AG09319 (cell line): Measurements from ENCODE around the gene WFDC1.

ENCODE experiments used
- DNase-seq: peaks from one replicate; pipeline ENCODE4 v3.0.0-alpha.2; 2010; ENCODE audit warnings: low read depth; ENCODE audit errors: extremely low read depth
- CTCF ChIP-seq: IDR thresholded peaks from 2 replicates; pipeline ENCODE4 v1.5.1; 2011; ENCODE audit warnings: low read depth, mild to moderate bottlenecking, inconsistent platforms, low read length, moderate library complexity

Gene WFDC1

GRCh38 chr16:84355149-84355548 is 60.5 kb downstream of the WFDC1 start:
- TF ChIP-seq CTCF = no peak
- no peak for DNase-seq

- TF ChIP-seq CTCF = no peak
- DNase-seq = no peak
These were observed 61.5 kb downstream of the WFDC1 start for GRCh38 chr16:84356176-84356575.

- no peak for DNase-seq
- no peak for TF ChIP-seq CTCF
These were observed 62.0 kb downstream of the WFDC1 start for GRCh38 chr16:84356591-84357116.

GRCh38 chr16:84357191-84357651 is 62.5 kb downstream of the WFDC1 start:
- no peak for DNase-seq
- no peak for TF ChIP-seq CTCF

- TF ChIP-seq CTCF = no peak
- DNase-seq = no peak
These were observed 64.1 kb downstream of the WFDC1 start for GRCh38 chr16:84358601-84359295.

- DNase-seq = no peak
- no peak for TF ChIP-seq CTCF
These were observed 64.6 kb downstream of the WFDC1 start for GRCh38 chr16:84359326-84359725.

DNA sequence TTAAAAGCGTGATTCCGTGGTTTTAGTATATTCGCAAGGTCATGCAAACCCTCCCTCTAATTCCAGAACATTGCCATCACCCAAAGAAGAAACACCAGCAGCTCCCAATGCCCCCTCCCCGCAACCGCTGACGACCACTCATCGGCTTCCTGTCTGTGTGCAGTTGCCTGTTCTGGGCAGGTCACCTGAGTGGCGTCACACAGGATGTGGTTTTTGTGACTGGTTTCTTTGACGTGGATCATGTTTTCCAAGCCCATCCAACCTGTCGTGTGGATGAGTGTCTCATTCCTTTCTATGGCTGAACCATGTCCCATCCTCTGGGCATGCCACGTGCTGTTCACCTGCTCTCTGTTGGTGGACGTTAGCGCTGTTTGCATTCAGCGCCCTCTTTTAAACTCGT is 65.5 kb downstream of the WFDC1 start:
- no peak for TF ChIP-seq CTCF
- DNase-seq = no peak
